H9 (cell line): ENCODE results near the gene NUDT21. TPM values are rescaled to one million over a fixed set of nuclear protein-coding genes. Genes with fewer than 3 reads are reported as not detected.
A peak's percentile ranks its signal among the peaks of the same experiment; 100 is the strongest.

Source experiments
- DNase-seq: peaks from one replicate; pipeline ENCODE4 v3.0.0-alpha.2; 2017
- H2AFZ ChIP-seq: one replicate; pipeline ENCODE4 v1.6.1; 2013; ENCODE audit warnings: mild to moderate bottlenecking, low read length, control low read depth, moderate library complexity
- H2AK5ac ChIP-seq: 2 replicates; pipeline ENCODE4 v1.6.1; 2013; ENCODE audit warnings: low read length, control low read depth, mixed read lengths; ENCODE audit not compliant: insufficient read length
- H2BK120ac ChIP-seq: one replicate; pipeline ENCODE4 v1.6.1; 2013; ENCODE audit warnings: low read depth, mild to moderate bottlenecking, low read length, control low read depth, inconsistent platforms; ENCODE audit not compliant: poor library complexity, severe bottlenecking
- H2BK12ac ChIP-seq: 2 replicates; pipeline ENCODE4 v1.6.1; 2013; ENCODE audit warnings: low read length, control low read depth, mixed read lengths, low read depth; ENCODE audit not compliant: insufficient read length
- H2BK15ac ChIP-seq: 2 replicates; pipeline ENCODE4 v1.6.1; 2013; ENCODE audit warnings: low read depth, low read length, control low read depth
- H2BK20ac ChIP-seq: one replicate; pipeline ENCODE4 v1.6.1; 2013; ENCODE audit warnings: low read depth, mild to moderate bottlenecking, low read length, control low read depth, inconsistent platforms; ENCODE audit not compliant: poor library complexity, severe bottlenecking
- H2BK5ac ChIP-seq: 2 replicates; pipeline ENCODE4 v1.6.1; 2013; ENCODE audit warnings: low read length, control low read depth, mixed read lengths; ENCODE audit not compliant: insufficient read length
- H3K14ac ChIP-seq: 2 replicates; pipeline ENCODE4 v1.6.1; 2013; ENCODE audit warnings: low read length, control low read depth; ENCODE audit not compliant: insufficient read depth
- H3K18ac ChIP-seq: 2 replicates; pipeline ENCODE4 v1.6.1; 2013; ENCODE audit warnings: low read depth, mild to moderate bottlenecking, mixed read lengths, low read length, control low read depth; ENCODE audit not compliant: insufficient read length
- H3K23ac ChIP-seq: 2 replicates; pipeline ENCODE4 v1.6.1; 2013; ENCODE audit warnings: low read length, control low read depth, mixed read lengths, low read depth; ENCODE audit not compliant: insufficient read length
- H3K23me2 ChIP-seq: 2 replicates; pipeline ENCODE4 v1.6.1; 2013; ENCODE audit warnings: low read depth, mild to moderate bottlenecking, mixed read lengths, low read length, control low read depth; ENCODE audit not compliant: insufficient read length, poor library complexity, severe bottlenecking
- H3K27ac ChIP-seq: 2 replicates; pipeline ENCODE4 v1.5.1; 2013; ENCODE audit warnings: low read length, control low read depth, mixed read lengths, low read depth; ENCODE audit not compliant: insufficient read length
- H3K27me3 ChIP-seq: 2 replicates; pipeline ENCODE4 v1.6.1; 2013; ENCODE audit warnings: low read length, control low read depth, inconsistent platforms; ENCODE audit not compliant: insufficient read depth
- H3K4ac ChIP-seq: 2 replicates; pipeline ENCODE4 v1.6.1; 2013; ENCODE audit warnings: low read depth, mild to moderate bottlenecking, control low read depth, inconsistent platforms, low read length, moderate library complexity
- H3K4me1 ChIP-seq: 2 replicates; pipeline ENCODE4 v1.6.1; 2013; ENCODE audit warnings: low read length, control low read depth, inconsistent platforms; ENCODE audit not compliant: insufficient read depth
- H3K4me2 ChIP-seq: 2 replicates; pipeline ENCODE4 v1.6.1; 2013; ENCODE audit warnings: low read length, control low read depth, mixed read lengths; ENCODE audit not compliant: insufficient read length, insufficient read depth
- H3K56ac ChIP-seq: 2 replicates; pipeline ENCODE4 v1.6.1; 2013; ENCODE audit warnings: low read depth, mild to moderate bottlenecking, mixed read lengths, low read length, control low read depth; ENCODE audit not compliant: insufficient read length
- H3K79me1 ChIP-seq: 2 replicates; pipeline ENCODE4 v1.6.1; 2013; ENCODE audit warnings: low read depth, mild to moderate bottlenecking, moderate library complexity, low read length, control low read depth, inconsistent platforms; ENCODE audit not compliant: insufficient read depth, poor library complexity, severe bottlenecking
- H3K79me2 ChIP-seq: 2 replicates; pipeline ENCODE4 v1.6.1; 2013; ENCODE audit warnings: low read length, control low read depth, inconsistent platforms; ENCODE audit not compliant: insufficient read depth
- H3K9ac ChIP-seq: 2 replicates; pipeline ENCODE4 v1.6.1; 2013; ENCODE audit warnings: low read length, control low read depth, mixed read lengths; ENCODE audit not compliant: insufficient read length; ENCODE audit errors: extremely low read depth
- H3K9me3 ChIP-seq: one replicate; pipeline ENCODE4 v1.6.1; 2013; ENCODE audit warnings: low read depth, low read length, inconsistent platforms; ENCODE audit not compliant: control insufficient read depth
- H3T11ph ChIP-seq: one replicate; pipeline ENCODE4 v1.6.1; 2013; ENCODE audit warnings: mild to moderate bottlenecking, low read length, control low read depth, inconsistent platforms
- H4K20me1 ChIP-seq: one replicate; pipeline ENCODE4 v1.6.1; 2013; ENCODE audit not compliant: control insufficient read depth, insufficient read length, insufficient read depth
- H4K5ac ChIP-seq: 2 replicates; pipeline ENCODE4 v1.6.1; 2013; ENCODE audit warnings: low read depth, mild to moderate bottlenecking, mixed read lengths, low read length, control low read depth; ENCODE audit not compliant: insufficient read length
- H4K8ac ChIP-seq: replicated peaks from 2 replicates; pipeline ENCODE4 v1.6.1; 2013; ENCODE audit warnings: low read length, control low read depth, mixed read lengths, low read depth; ENCODE audit not compliant: insufficient read length
- H4K91ac ChIP-seq: 2 replicates; pipeline ENCODE4 v1.6.1; 2013; ENCODE audit warnings: low read depth, mild to moderate bottlenecking, moderate library complexity, mixed read lengths, low read length, control low read depth; ENCODE audit not compliant: insufficient read length
- H3K27ac Mint-ChIP-seq, 3 experiments: 2 replicates in 2 of 3; 3 replicates in 1 of 3; pipeline ENCODE4 v1.8.0; 2020 to 2021; ENCODE audit warnings: mixed read lengths in 3 of 3, mild to moderate bottlenecking in 1 of 3, moderate library complexity in 1 of 3
- H3K27me3 Mint-ChIP-seq: 2 replicates; pipeline ENCODE4 v1.8.0; 2021; ENCODE audit warnings: low read depth, mild to moderate bottlenecking, moderate library complexity, mixed read lengths
- H3K36me3 Mint-ChIP-seq, 3 experiments: 2 replicates in 2 of 3; 3 replicates in 1 of 3; pipeline ENCODE4 v1.8.0; 2020 to 2021; ENCODE audit warnings: low read depth in 3 of 3, mixed read lengths in 3 of 3; ENCODE audit not compliant: insufficient read depth in 1 of 3
- H3K4me1 Mint-ChIP-seq, 2 experiments: 2 replicates each; pipeline ENCODE4 v1.8.0; 2020; ENCODE audit warnings: mixed read lengths in 2 of 2
- H3K4me3 Mint-ChIP-seq, 2 experiments: 2 replicates in 1 of 2; 3 replicates in 1 of 2; pipeline ENCODE4 v1.8.0; 2020 to 2021; ENCODE audit warnings: mild to moderate bottlenecking in 2 of 2, mixed read lengths in 2 of 2, moderate library complexity in 1 of 2
- H3K9me3 Mint-ChIP-seq, 2 experiments: 2 replicates in 1 of 2; 3 replicates in 1 of 2; pipeline ENCODE4 v1.8.0; 2020; ENCODE audit warnings: mild to moderate bottlenecking in 2 of 2, mixed read lengths in 2 of 2, moderate library complexity in 1 of 2
- CTCF ChIP-seq: fragments of 200-600 bp; sonication (generic); conservative IDR thresholded peaks from 3 replicates; pipeline ENCODE4 v1.8.0; 2021; ENCODE audit warnings: antibody characterized with exemption, mild to moderate bottlenecking
- WGBS: extraction: QIAGEN DNeasy Blood & Tissue Kit; methylation state at CpG from one replicate; pipeline ENCODE4 v1.1.7; 2013; ENCODE audit warnings: missing lambda C conversion rate, low lambda C conversion rate, mixed read lengths; ENCODE audit not compliant: insufficient read length; ENCODE audit errors: extremely low coverage; 5-methylcytosine and 5-hydroxymethylcytosine counted together
- total RNA-seq: library from RNA; stranded (reverse); gene quantifications from 2 replicates; pipeline ENCODE4 v1.2.1, GENCODE V29; 2021

The NUDT21 gene
- total RNA-seq, 1 experiment from 2014 or later: 276 TPM

- Mint-ChIP-seq H3K4me1 (peaks cover 39 to 44% of the 10 kb centered on the region in 2 experiments), H3K27ac (no peak overlapping the region), H3K9me3 (no peaks in the 10 kb centered on the region), H3K27me3 (peaks cover 17% of the 10 kb centered on the region), H3K36me3 (no peaks in the 10 kb centered on the region; a peak in 2 of 7 replicates), H3K4me3 (peak overlapping the region; percentile 1 to 40; a peak in 4 of 5 replicates)
- H3K14ac ChIP-seq: no peak overlapping the region
- no peak for DNase-seq
- no peak overlapping the region for H3K18ac ChIP-seq
- no peaks in the 10 kb centered on the region for H3K79me1 ChIP-seq
- H3K56ac ChIP-seq: no peak overlapping the region
- H2AFZ ChIP-seq: no peak overlapping the region
- no peaks in the 10 kb centered on the region for H4K20me1 ChIP-seq
- no peak overlapping the region for H2AK5ac ChIP-seq
- WGBS: no CpG with 5 or more reads among the region's 4 CpGs
- no peak overlapping the region for H2BK120ac ChIP-seq
- H3K23ac ChIP-seq: no peak overlapping the region
- no peak overlapping the region for H4K91ac ChIP-seq
- H2BK15ac ChIP-seq: no peak overlapping the region
- no peaks in the 10 kb centered on the region; the same call in 1 of the 2 replicates for H3K27me3 ChIP-seq
- no peak overlapping the region for H2BK12ac ChIP-seq
- H4K5ac ChIP-seq: no peak overlapping the region
- H3T11ph ChIP-seq: no peak overlapping the region
- H2BK5ac ChIP-seq: no peak overlapping the region
- H3K4ac ChIP-seq: no peak overlapping the region
- H3K79me2 ChIP-seq: peaks cover 2% of the 10 kb centered on the region; the same call in 1 of the 2 replicates
- H3K9ac ChIP-seq: no peak overlapping the region
- peaks cover 7% of the 10 kb centered on the region; the same call in 1 of the 2 replicates for H3K4me1 ChIP-seq
- H4K8ac ChIP-seq: no peak overlapping the region
- no peak overlapping the region for H3K27ac ChIP-seq
- TF ChIP-seq CTCF: no peak
- peaks cover 7% of the 10 kb centered on the region for H3K23me2 ChIP-seq
- no peaks in the 10 kb centered on the region for H3K9me3 ChIP-seq
- no peak overlapping the region for H3K4me2 ChIP-seq
- no peak overlapping the region for H2BK20ac ChIP-seq
These were observed 28.2 kb downstream of the NUDT21 start for GRCh38 chr16:56422896-56423441.
